WTC11 (cell line): ENCODE measurements around the gene TCL1B. TPM values are rescaled to one million over a fixed set of nuclear protein-coding genes. Genes with fewer than 3 reads are reported as not detected.

Source experiments
- ATAC-seq: fragments of 200-7000 bp; cut with Tn5 transposase; 2 replicates; pipeline ENCODE4 v1.10.0; 2021; ENCODE audit warnings: mild to moderate bottlenecking, moderate library complexity
- CTCF ChIA-PET: fragments of 300-600 bp; sonication (Branson Sonifier 250); formaldehyde crosslinking; loops from one replicate; lab custom pipeline; 2021; ENCODE audit warnings: antibody characterized with exemption; lab: Charles Lee
- POLR2A ChIA-PET: fragments of 350-600 bp; sonication (Branson Sonifier 250); formaldehyde crosslinking; loops from one replicate; lab custom pipeline; 2021; ENCODE audit warnings: antibody characterized with exemption; lab: Charles Lee
- DNase-seq: peaks from one replicate; pipeline ENCODE4 v3.0.0; 2021; ENCODE audit warnings: low spot score
- H3K27ac Mint-ChIP-seq: 2 replicates; pipeline ENCODE4 v1.8.0; 2021; ENCODE audit warnings: mixed read lengths
- H3K27me3 Mint-ChIP-seq: 2 replicates; pipeline ENCODE4 v1.8.0; 2021; ENCODE audit warnings: low read depth, mild to moderate bottlenecking, moderate library complexity, mixed read lengths
- H3K36me3 Mint-ChIP-seq: 2 replicates; pipeline ENCODE4 v1.8.0; 2021; ENCODE audit warnings: mixed read lengths
- H3K4me1 Mint-ChIP-seq: 2 replicates; pipeline ENCODE4 v1.8.0; 2022; ENCODE audit warnings: mixed read lengths
- H3K4me3 Mint-ChIP-seq: 2 replicates; pipeline ENCODE4 v1.8.0; 2021; ENCODE audit warnings: mild to moderate bottlenecking, moderate library complexity, mixed read lengths
- H3K9me3 Mint-ChIP-seq: 2 replicates; pipeline ENCODE4 v1.8.0; 2021; ENCODE audit warnings: mixed read lengths
- AR ChIP-seq: fragments of 250-450 bp; sonication (Bioruptor Pico); IDR thresholded peaks from 2 replicates; pipeline ENCODE4 v1.9.0; 2021; ENCODE audit warnings: mild to moderate bottlenecking
- ATF1 ChIP-seq: sonication (generic); formaldehyde crosslinking; IDR thresholded peaks from 2 replicates; pipeline ENCODE4 v1.8.1; 2023; ENCODE audit warnings: mild to moderate bottlenecking, moderate library complexity, missing genetic modification reagents
- CDX4 ChIP-seq: fragments of 250-450 bp; sonication (Bioruptor Pico); IDR thresholded peaks from 2 replicates; pipeline ENCODE4 v1.9.0; 2021; ENCODE audit warnings: moderate library complexity, mild to moderate bottlenecking, inconsistent platforms, borderline replicate concordance
- E2F5 ChIP-seq: sonication (generic); formaldehyde crosslinking; IDR thresholded peaks from 2 replicates; pipeline ENCODE4 v1.8.1; 2022; ENCODE audit warnings: mild to moderate bottlenecking, moderate library complexity, missing genetic modification reagents
- ELF4 ChIP-seq: sonication (generic); formaldehyde crosslinking; IDR thresholded peaks from 2 replicates; pipeline ENCODE4 v1.8.1; 2022; ENCODE audit warnings: low read depth, mild to moderate bottlenecking, moderate library complexity, missing genetic modification reagents
- ETV6 ChIP-seq: sonication (generic); formaldehyde crosslinking; IDR thresholded peaks from 2 replicates; pipeline ENCODE4 v1.8.1; 2022; ENCODE audit warnings: mild to moderate bottlenecking, missing genetic modification reagents
- FOXJ3 ChIP-seq: sonication (generic); formaldehyde crosslinking; IDR thresholded peaks from 2 replicates; pipeline ENCODE4 v1.9.0; 2021; ENCODE audit warnings: missing genetic modification reagents, mild to moderate bottlenecking, borderline replicate concordance
- GABPB1 ChIP-seq: sonication (generic); formaldehyde crosslinking; IDR thresholded peaks from 2 replicates; pipeline ENCODE4 v1.8.1; 2023; ENCODE audit warnings: mild to moderate bottlenecking, missing genetic modification reagents
- MAX ChIP-seq: sonication (generic); formaldehyde crosslinking; IDR thresholded peaks from 2 replicates; pipeline ENCODE4 v1.8.0; 2022; ENCODE audit warnings: mild to moderate bottlenecking, missing genetic modification reagents
- MXD4 ChIP-seq: fragments of 250-450 bp; sonication (Bioruptor Pico); IDR thresholded peaks from 2 replicates; pipeline ENCODE4 v1.8.0; 2021; ENCODE audit warnings: mild to moderate bottlenecking, moderate library complexity, borderline replicate concordance
- MYBL2 ChIP-seq: sonication (generic); formaldehyde crosslinking; IDR thresholded peaks from 2 replicates; pipeline ENCODE4 v1.8.1; 2023; ENCODE audit warnings: mild to moderate bottlenecking, moderate library complexity, missing genetic modification reagents
- NFATC4 ChIP-seq: fragments of 250-450 bp; sonication (Bioruptor Pico); IDR thresholded peaks from 2 replicates; pipeline ENCODE4 v1.9.0; 2021; ENCODE audit warnings: mild to moderate bottlenecking
- NR3C1 ChIP-seq: sonication (generic); formaldehyde crosslinking; conservative IDR thresholded peaks from 2 replicates; pipeline ENCODE4 v1.8.1; 2023; ENCODE audit warnings: low read depth, mild to moderate bottlenecking, missing genetic modification reagents
- OVOL2 ChIP-seq: fragments of 250-450 bp; sonication (Bioruptor Pico); IDR thresholded peaks from 2 replicates; pipeline ENCODE4 v1.9.0; 2021; ENCODE audit warnings: mild to moderate bottlenecking, borderline replicate concordance
- PREB ChIP-seq: sonication (generic); formaldehyde crosslinking; IDR thresholded peaks from 2 replicates; pipeline ENCODE4 v1.8.1; 2022; ENCODE audit warnings: mild to moderate bottlenecking, missing genetic modification reagents, moderate library complexity, borderline replicate concordance
- USF2 ChIP-seq: sonication (generic); formaldehyde crosslinking; IDR thresholded peaks from 2 replicates; pipeline ENCODE4 v1.8.1; 2023; ENCODE audit warnings: mild to moderate bottlenecking, missing genetic modification reagents, moderate library complexity
- ZNF138 ChIP-seq: sonication (generic); formaldehyde crosslinking; conservative IDR thresholded peaks from 2 replicates; pipeline ENCODE4 v1.8.1; 2022; ENCODE audit warnings: mild to moderate bottlenecking, moderate library complexity, missing genetic modification reagents
- ZNF317 ChIP-seq: sonication (generic); formaldehyde crosslinking; IDR thresholded peaks from 2 replicates; pipeline ENCODE4 v1.8.1; 2023; ENCODE audit warnings: low read depth, mild to moderate bottlenecking, moderate library complexity, missing genetic modification reagents, borderline replicate concordance
- total RNA-seq: library from RNA; stranded (reverse); gene quantifications from 3 replicates; pipeline ENCODE4 v1.2.3, GENCODE V29; 2021

TCL1B gene
- total RNA-seq, 1 experiment from 2014 or later, result 5.7 TPM

- TF ChIP-seq E2F5, result no peak
These were observed 54.8 kb downstream of the TCL1B start (continued) for GRCh38 chr14:95741038-95741490.

- POLR2A ChIA-PET, result no interaction called here
- no peak for ATAC-seq
These were observed 55.6 kb downstream of the TCL1B start for GRCh38 chr14:95741781-95742180.

More at GRCh38 chr14:95741781-95742180, 55.6 kb downstream of the TCL1B start:
- no peak for DNase-seq
- Mint-ChIP-seq H3K27ac (no peak overlapping the region), H3K9me3 (peaks cover 11% of the 10 kb centered on the region), H3K36me3 (no peaks in the 10 kb centered on the region), H3K4me1 (no peaks in the 10 kb centered on the region), H3K4me3 (no peak overlapping the region), H3K27me3 (peaks cover 14% of the 10 kb centered on the region)
- CTCF ChIA-PET, result no interaction called here
- TF ChIP-seq E2F5 (no peak), AR (CRISPR knock-in tag) (no peak), CDX4 (CRISPR knock-in tag) (no peak), ATF1 (CRISPR knock-in tag) (no peak), NFATC4 (no peak), MAX (no peak), MYBL2 (CRISPR knock-in tag) (no peak), NR3C1 (CRISPR knock-in tag) (no peak), ZNF138 (CRISPR knock-in tag) (no peak), ETV6 (no peak), ZNF317 (no peak), OVOL2 (CRISPR knock-in tag) (no peak), MXD4 (CRISPR knock-in tag) (no peak), USF2 (CRISPR knock-in tag) (no peak), FOXJ3 (CRISPR knock-in tag) (no peak), GABPB1 (CRISPR knock-in tag) (no peak), ELF4 (no peak), PREB (CRISPR knock-in tag) (no peak)

Other genes with a start within 250 kb of the TCL1B start
- gene SYNE3, start 169.8 kb upstream of the TCL1B start, total RNA-seq, result 0.21 to 0.34 TPM (median 0.24 TPM) in 3 replicates
- gene GLRX5, start 151.4 kb upstream of the TCL1B start, total RNA-seq, result 72.8 to 78.3 TPM (median 76.2 TPM) in 3 replicates
- gene TCL1A, start 27.7 kb downstream of the TCL1B start, total RNA-seq, result 1.1 to 2.9 TPM (median 2.8 TPM) in 3 replicates
- 36.3 to 57.6 TPM (median 57.0 TPM) in 3 replicates for gene TUNAR, start 190.4 kb downstream of the TCL1B start, total RNA-seq